GM18517 (cell line): ENCODE data around the gene MSL3.

ENCODE experiments used
- ATAC-seq: cut with Tn5 transposase; IDR thresholded peaks from one replicate; pipeline ENCODE4 v1.9.1; 2021; ENCODE audit warnings: mild to moderate bottlenecking, moderate library complexity; ENCODE audit not compliant: unreplicated experiment

MSL3 gene

GRCh38 chrX:11758400-11759171 is 549 bp downstream of the MSL3 start:
- ATAC-seq = no peak

GRCh38 chrX:11759172-11759460 is 1.1 kb downstream of the MSL3 start:
- peak; percentile 4 for ATAC-seq

GRCh38 chrX:11759461-11760311 is 1.6 kb downstream of the MSL3 start:
- peak; percentile 64 for ATAC-seq

- no peak for ATAC-seq
These were observed 2.9 kb downstream of the MSL3 start for GRCh38 chrX:11760958-11761357.

GRCh38 chrX:11764602-11765067 is 6.6 kb downstream of the MSL3 start:
- ATAC-seq = peak; percentile 25

GRCh38 chrX:11765449-11765848 is 7.4 kb downstream of the MSL3 start:
- no peak for ATAC-seq

GRCh38 chrX:11766487-11766886 is 8.4 kb downstream of the MSL3 start:
- no peak for ATAC-seq

GRCh38 chrX:11768039-11768438 is 10.0 kb downstream of the MSL3 start:
- peak; percentile 54 for ATAC-seq

GRCh38 chrX:11770320-11770719 is 12.3 kb downstream of the MSL3 start:
- ATAC-seq = peak; percentile 53

GRCh38 chrX:11778230-11778629 is 20.2 kb downstream of the MSL3 start:
- no peak for ATAC-seq

GRCh38 chrX:11781133-11781532 is 23.1 kb downstream of the MSL3 start:
- no peak for ATAC-seq

GRCh38 chrX:11781734-11782370 is 23.8 kb downstream of the MSL3 start:
- ATAC-seq = no peak

- ATAC-seq = no peak
These were observed 26.5 kb downstream of the MSL3 start for GRCh38 chrX:11784543-11784942.

GRCh38 chrX:11786862-11787261 is 28.8 kb downstream of the MSL3 start:
- no peak for ATAC-seq

GRCh38 chrX:11787564-11787963 is 29.5 kb downstream of the MSL3 start:
- no peak for ATAC-seq

GRCh38 chrX:11789809-11790208 is 31.8 kb downstream of the MSL3 start:
- ATAC-seq = peak; percentile 45

GRCh38 chrX:11791090-11791489 is 33.1 kb downstream of the MSL3 start:
- no peak for ATAC-seq

GRCh38 chrX:11791537-11791936 is 33.5 kb downstream of the MSL3 start:
- ATAC-seq = no peak

- peak; percentile 87 for ATAC-seq
These were observed 34.7 kb downstream of the MSL3 start for GRCh38 chrX:11792461-11793421.

GRCh38 chrX:11793734-11794133 is 35.7 kb downstream of the MSL3 start:
- no peak for ATAC-seq

- no peak for ATAC-seq
These were observed 55.3 kb downstream of the MSL3 start for GRCh38 chrX:11813341-11813740.
